K562 (cell line): Measurements from ENCODE around the gene GPR52. TPM values are rescaled to one million over a fixed set of nuclear protein-coding genes. Genes with fewer than 3 reads are reported as not detected.

Experiments used
- ATAC-seq: fragments of 200-7000 bp; cut with Tn5 transposase; 3 replicates; pipeline ENCODE4 v1.9.1; 2020; ENCODE audit warnings: moderate library complexity
- BruUV-seq: library from RNA; stranded (reverse); fragments of 400-500 nt; replicated peaks from 2 replicates; lab custom pipeline; 2021; lab: Mats Ljungman, UMichigan
- CTCF ChIA-PET: fragments of 300-600 bp; formaldehyde crosslinking; extraction: SDS; loops from one replicate; lab custom pipeline; 2021; ENCODE audit warnings: low intra/inter-chr PET ratio; lab: Yijun Ruan, JAX
- POLR2A ChIA-PET: fragments of 300-600, 350-650 bp; sonication (Branson Sonifier 250); formaldehyde crosslinking; extraction: SDS; loops from one replicate; lab custom pipeline; 2021; ENCODE audit warnings: antibody characterized with exemption, inconsistent platforms; lab: Yijun Ruan, JAX
- DNase-seq, 4 experiments: peaks; one replicate each; pipeline versions ENCODE4 v3.0.0 to v3.0.0-alpha.2; 2011 to 2018; ENCODE audit warnings: low spot score in 3 of 4, mixed read lengths in 3 of 4; ENCODE audit errors: extremely low read depth in 1 of 4
- FAIRE-seq: peaks from 2 replicates; lab custom pipeline; 2011; peaks lifted over from hg19 to GRCh38; lab: Jason Lieb, UNC
- H2AFZ ChIP-seq: 2 replicates; pipeline ENCODE4 v1.6.0; 2011; ENCODE audit warnings: low read depth, low read length, control low read depth, inconsistent platforms
- H3K27ac ChIP-seq: fragments of 200-600 bp; 3 replicates; pipeline ENCODE4 v1.8.0; 2011; ENCODE audit warnings: low read depth, mild to moderate bottlenecking, control low read depth, inconsistent platforms, low read length, moderate library complexity, mixed read lengths; ENCODE audit errors: extremely low read depth
- H3K27me3 ChIP-seq, 2 experiments: fragments of 300-600 bp in 1 of 2; 2 replicates in 1 of 2; 3 replicates in 1 of 2; pipeline versions ENCODE4 v1.6.0 to v1.8.0; 2011; ENCODE audit warnings: inconsistent platforms in 2 of 2, low read length in 2 of 2, mild to moderate bottlenecking in 1 of 2, mixed read lengths in 1 of 2, moderate library complexity in 1 of 2; ENCODE audit not compliant: control insufficient read depth in 2 of 2, insufficient read depth in 2 of 2
- H3K36me3 ChIP-seq: fragments of 300-600 bp; 3 replicates; pipeline ENCODE4 v1.8.0; 2011; ENCODE audit warnings: mild to moderate bottlenecking, low read length, inconsistent platforms; ENCODE audit not compliant: control insufficient read depth, insufficient read depth
- H3K4me1 ChIP-seq, 2 experiments: fragments of 200-600 bp in 1 of 2; replicated peaks in 1 of 2; 2 replicates in 1 of 2; 3 replicates in 1 of 2; pipeline versions ENCODE4 v1.5.1 to v1.8.0; 2011; ENCODE audit warnings: inconsistent platforms in 2 of 2, low read length in 2 of 2, mild to moderate bottlenecking in 1 of 2, mixed read lengths in 1 of 2, moderate library complexity in 1 of 2; ENCODE audit not compliant: control insufficient read depth in 2 of 2, insufficient read depth in 2 of 2
- H3K4me2 ChIP-seq: 2 replicates; pipeline ENCODE4 v1.6.1; 2011; ENCODE audit warnings: low read length, control low read depth, inconsistent platforms, mixed read lengths; ENCODE audit not compliant: insufficient read depth
- H3K4me3 ChIP-seq: fragments of 200-600 bp; sonication (generic), shearing (Covaris generic); 2 replicates; pipeline ENCODE4 v1.5.1; 2016; ENCODE audit warnings: control low read depth, inconsistent platforms
- H3K79me2 ChIP-seq: fragments of 200-600 bp; 3 replicates; pipeline ENCODE4 v1.8.0; 2011; ENCODE audit warnings: low read length, inconsistent platforms; ENCODE audit not compliant: control insufficient read depth, insufficient read depth
- H3K9ac ChIP-seq, 2 experiments: 2 replicates each; pipeline versions ENCODE4 v1.6.0 to v1.6.1; 2011; ENCODE audit warnings: low read depth in 2 of 2, low read length in 2 of 2, control low read depth in 1 of 2, inconsistent platforms in 1 of 2, mild to moderate bottlenecking in 1 of 2, mixed read lengths in 1 of 2; ENCODE audit not compliant: insufficient read depth in 1 of 2
- H3K9me1 ChIP-seq: one replicate; pipeline ENCODE4 v1.6.0; 2011; ENCODE audit warnings: inconsistent platforms, mild to moderate bottlenecking, low read length, moderate library complexity; ENCODE audit not compliant: control insufficient read depth, insufficient read depth
- H3K9me3 ChIP-seq: replicated peaks from 2 replicates; pipeline ENCODE4 v1.5.1; 2011; ENCODE audit warnings: low read depth, low read length, inconsistent platforms; ENCODE audit not compliant: control insufficient read depth, insufficient read depth
- H4K20me1 ChIP-seq: replicated peaks from 2 replicates; pipeline ENCODE4 v1.6.1; 2011; ENCODE audit warnings: low read length, inconsistent platforms, mixed read lengths; ENCODE audit not compliant: control insufficient read depth, insufficient read depth
- CBFA2T2 ChIP-seq: fragments of 450-650 bp; conservative IDR thresholded peaks from 2 replicates; pipeline ENCODE4 v1.6.1; 2017; ENCODE audit warnings: mild to moderate bottlenecking
- CBFA2T3 ChIP-seq: fragments of 450-650 bp; IDR thresholded peaks from 2 replicates; pipeline ENCODE4 v1.6.1; 2017
- ETV6 ChIP-seq, 3 experiments: fragments of 150-350 bp in 1 of 3; sonication (generic) in 1 of 3; formaldehyde crosslinking in 1 of 3; IDR thresholded peaks; 2 replicates each; pipeline versions ENCODE4 v1.6.1 to v1.8.0; 2014 to 2022; ENCODE audit warnings: borderline replicate concordance in 2 of 3, low read depth in 2 of 3, antibody characterized with exemption in 1 of 3, low read length in 1 of 3, mild to moderate bottlenecking in 1 of 3, missing genetic modification reagents in 1 of 3
- GATAD2B ChIP-seq: fragments of 450-650 bp; IDR thresholded peaks from 2 replicates; pipeline ENCODE4 v1.6.1; 2017; ENCODE audit warnings: mild to moderate bottlenecking, borderline replicate concordance
- HOXB6 ChIP-seq: fragments of 250-450 bp; sonication (Bioruptor Pico); IDR thresholded peaks from 2 replicates; pipeline ENCODE4 v1.5.1; 2022; ENCODE audit warnings: mild to moderate bottlenecking, borderline replicate concordance
- MEIS2 ChIP-seq: fragments of 450-650 bp; IDR thresholded peaks from 2 replicates; pipeline ENCODE4 v1.6.1; 2014; ENCODE audit warnings: mild to moderate bottlenecking; ENCODE audit not compliant: partially characterized antibody
- MTA3 ChIP-seq: fragments of 450-650 bp; formaldehyde crosslinking; IDR thresholded peaks from 2 replicates; pipeline ENCODE4 v1.6.1; 2017; ENCODE audit warnings: mild to moderate bottlenecking, borderline replicate concordance
- NCOA6 ChIP-seq: fragments of 450-650 bp; IDR thresholded peaks from 2 replicates; pipeline ENCODE4 v1.6.1; 2017; ENCODE audit warnings: mild to moderate bottlenecking
- NFE2 ChIP-seq: IDR thresholded peaks from 2 replicates; pipeline ENCODE4 v1.6.1; 2014; ENCODE audit warnings: antibody characterized with exemption, low read depth
- POLR2H ChIP-seq: IDR thresholded peaks from 2 replicates; pipeline ENCODE4 v1.6.1; 2016; ENCODE audit warnings: missing genetic modification characterization, low read depth, mild to moderate bottlenecking, control low read depth, missing compliant biosample characterization, moderate library complexity
- PRPF4 ChIP-seq: fragments of 200-400 bp; formaldehyde crosslinking; IDR thresholded peaks from one replicate; pipeline ENCODE4 v1.6.1; 2017; ENCODE audit warnings: low read length, low read depth, mild to moderate bottlenecking; ENCODE audit not compliant: insufficient read depth, poor library complexity, severe bottlenecking
- RB1 ChIP-seq: fragments of 450-650 bp; IDR thresholded peaks from 2 replicates; pipeline ENCODE4 v1.6.1; 2017; ENCODE audit warnings: low read depth, mild to moderate bottlenecking
- SRSF9 ChIP-seq: fragments of 200-400 bp; formaldehyde crosslinking; IDR thresholded peaks from 2 replicates; pipeline ENCODE4 v1.6.1; 2017; ENCODE audit warnings: low read depth, low read length, borderline replicate concordance
- WGBS: fragments of 100-300 bp; shearing (Covaris generic); methylation state at CpG from one replicate; pipeline ENCODE4 v1.1.6; 2016; ENCODE audit warnings: low coverage, mixed read lengths; ENCODE audit not compliant: insufficient coverage; ENCODE audit errors: missing lambda C conversion rate; 5-methylcytosine and 5-hydroxymethylcytosine counted together
- in situ Hi-C: fragments of 300-500 bp; cut with MboI; formaldehyde crosslinking; loops from 4 replicates; pipeline ENCODE4 v1.15.0; 2018; ENCODE audit warnings: inconsistent platforms, mixed read lengths
- intact Hi-C: fragments of 100-400 bp; cut with micrococcal nuclease; formaldehyde crosslinking; loops from 2 replicates; pipeline ENCODE4 v1.14.2; 2022
- polyA plus RNA-seq, 8 experiments: library from polyadenylated mRNA; depleted of rRNA in 4 of 8; stranded (reverse) in 5 of 8; unstranded in 3 of 8; fragments of >200 nt; fragmentation: Nextera tagmentation in 2 of 8; fragmentation: Illumina TruSeq in 1 of 8; extraction: Ambion mirVana in 2 of 8; extraction: Trizol in 1 of 8; gene quantifications; 2 replicates each; pipeline versions ENCODE4 v1.2.1 to v1.2.3, GENCODE V29; 2011 to 2014; ENCODE audit warnings: inconsistent platforms in 1 of 8, missing spikeins in 1 of 8
- total RNA-seq, 7 experiments: library from RNA; depleted of rRNA in 6 of 7; stranded (reverse); fragments of >200 nt in 6 of 7; fragmentation: Illumina TruSeq in 2 of 7; extraction: Trizol in 2 of 7; gene quantifications; 2 replicates each; pipeline versions ENCODE4 v1.2.1 to v1.2.3, GENCODE V29; 2011 to 2021; ENCODE audit warnings: low replicate concordance in 1 of 7
- TF ChIP-seq, protein P1 (sequence below): fragments of 450-650 bp; IDR thresholded peaks from 2 replicates; pipeline ENCODE4 v1.6.1; 2016; ENCODE audit warnings: borderline replicate concordance

The GPR52 gene
- total and polyA plus RNA-seq, 9 of the 15 experiments (the other 6 are each of a cell fraction or from before 2014, with no cell fraction given) = 0.12 to 4.9 (median 1.1) TPM; not detected in 3

DNA sequence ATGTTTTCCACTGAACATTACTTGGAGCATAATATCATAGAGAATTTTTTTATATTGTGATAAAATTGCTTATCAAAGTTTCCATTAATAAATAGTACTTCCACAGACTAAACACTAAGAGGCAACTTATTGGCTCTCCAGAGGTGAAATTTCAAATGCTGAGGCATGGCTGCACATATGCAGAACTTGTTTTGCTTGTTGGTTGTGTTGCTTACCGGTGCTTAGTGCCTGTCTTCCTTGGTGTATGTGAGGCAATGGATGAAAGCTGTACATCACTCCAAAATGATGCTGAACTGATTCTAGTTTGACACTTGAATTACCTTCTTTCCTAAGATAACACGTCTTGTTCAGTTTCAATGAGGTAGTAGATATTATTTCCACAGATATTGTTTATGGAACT is 29.8 kb upstream of the GPR52 start:
- H3K9ac ChIP-seq = no peak overlapping the region
- H3K79me2 ChIP-seq = no peaks in the 10 kb centered on the region
- no TSS peak for BruUV-seq
- no peak for DNase-seq
- FAIRE-seq = no peak
- WGBS = 14% methylated on average over 2 of the region's 2 CpGs
- H3K4me3 ChIP-seq = no peak overlapping the region
- ChIA-PET POLR2A (no interaction called here), CTCF (no interaction called here)
- no peaks in the 10 kb centered on the region for H3K36me3 ChIP-seq
- TF ChIP-seq HOXB6 (CRISPR knock-in tag) = no peak
- no peak for TF ChIP-seq NFE2
- TF ChIP-seq, protein P1, sequence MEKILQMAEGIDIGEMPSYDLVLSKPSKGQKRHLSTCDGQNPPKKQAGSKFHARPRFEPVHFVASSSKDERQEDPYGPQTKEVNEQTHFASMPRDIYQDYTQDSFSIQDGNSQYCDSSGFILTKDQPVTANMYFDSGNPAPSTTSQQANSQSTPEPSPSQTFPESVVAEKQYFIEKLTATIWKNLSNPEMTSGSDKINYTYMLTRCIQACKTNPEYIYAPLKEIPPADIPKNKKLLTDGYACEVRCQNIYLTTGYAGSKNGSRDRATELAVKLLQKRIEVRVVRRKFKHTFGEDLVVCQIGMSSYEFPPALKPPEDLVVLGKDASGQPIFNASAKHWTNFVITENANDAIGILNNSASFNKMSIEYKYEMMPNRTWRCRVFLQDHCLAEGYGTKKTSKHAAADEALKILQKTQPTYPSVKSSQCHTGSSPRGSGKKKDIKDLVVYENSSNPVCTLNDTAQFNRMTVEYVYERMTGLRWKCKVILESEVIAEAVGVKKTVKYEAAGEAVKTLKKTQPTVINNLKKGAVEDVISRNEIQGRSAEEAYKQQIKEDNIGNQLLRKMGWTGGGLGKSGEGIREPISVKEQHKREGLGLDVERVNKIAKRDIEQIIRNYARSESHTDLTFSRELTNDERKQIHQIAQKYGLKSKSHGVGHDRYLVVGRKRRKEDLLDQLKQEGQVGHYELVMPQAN = no peak
- no peak for TF ChIP-seq POLR2H
- intact Hi-C loops (no loop called here), in situ Hi-C loops (no loop called here)
- no peak overlapping the region for H3K4me2 ChIP-seq
- H3K4me1 ChIP-seq = no peaks in the 10 kb centered on the region
- H3K9me1 ChIP-seq = no peaks in the 10 kb centered on the region
- H3K9me3 ChIP-seq = no peaks in the 10 kb centered on the region
- no peaks in the 10 kb centered on the region for H4K20me1 ChIP-seq
- ATAC-seq = no peak
- no peak overlapping the region for H2AFZ ChIP-seq
- no peak overlapping the region for H3K27ac ChIP-seq
- H3K27me3 ChIP-seq = no peaks in the 10 kb centered on the region

DNA sequence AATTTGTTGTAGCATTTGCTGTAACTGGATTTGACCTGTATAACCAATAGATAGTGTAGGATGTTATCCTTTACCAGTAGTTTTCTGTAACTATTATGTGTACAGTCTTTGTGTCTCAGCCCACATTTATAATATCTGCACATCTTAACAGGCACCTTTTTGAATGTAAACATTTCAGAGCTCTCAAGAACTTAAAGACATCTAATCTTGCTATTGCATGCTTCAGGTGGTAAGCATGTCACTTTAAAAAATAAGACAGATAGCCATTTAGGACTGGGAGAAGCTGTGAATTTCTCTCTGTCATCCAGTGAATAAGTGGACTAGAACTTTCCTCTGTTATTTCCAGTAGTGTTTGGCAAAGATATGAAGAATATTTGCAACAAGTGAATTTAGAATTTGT is 22.6 kb upstream of the GPR52 start:
- Histone ChIP-seq H3K27ac (no peak overlapping the region), H3K27me3 (no peaks in the 10 kb centered on the region), H3K9me1 (no peaks in the 10 kb centered on the region), H3K4me3 (no peak overlapping the region), H3K36me3 (no peaks in the 10 kb centered on the region), H3K4me2 (no peak overlapping the region), H2AFZ (no peak overlapping the region), H3K9me3 (no peaks in the 10 kb centered on the region), H3K9ac (no peak overlapping the region), H3K4me1 (peaks cover 0 to 8% of the 10 kb centered on the region in 2 experiments; a peak in 2 of 5 replicates), H4K20me1 (no peaks in the 10 kb centered on the region), H3K79me2 (no peaks in the 10 kb centered on the region)
- ChIA-PET POLR2A (no interaction called here), CTCF (no interaction called here)
- no peak for FAIRE-seq
- in situ Hi-C loops = no loop called here
- ATAC-seq = peak; percentile 50
- intact Hi-C loops = no loop called here
- DNase-seq = peak in 1 of 4 experiments; percentile 7
- no TSS peak for BruUV-seq
- TF ChIP-seq ETV6 (IDR thresholded peaks at IDR 0.05; ENCODE audit: borderline replicate concordance in 1 of 2, low read depth in 2 of 2, low read length in 1 of 2) (no peak), ETV6 (CRISPR knock-in tag; IDR thresholded peaks at IDR 0.05; ENCODE audit: borderline replicate concordance) (no peak), NCOA6 (no peak), GATAD2B (peak; percentile 38; the same call in 1 of the 2 replicates), SRSF9 (no peak), PRPF4 (no peak), CBFA2T3 (peak; percentile 63), CBFA2T2 (0 out of 2 replicates have a peak, but pooled peaks have one; percentile 9), MTA3 (no peak), MEIS2 (peak; percentile 38), RB1 (no peak)
